ENCODE results near the gene SERF1A. TPM values are rescaled to one million over a fixed set of nuclear protein-coding genes. Genes with fewer than 3 reads are reported as not detected.
"Not testable (repeated sequence)": the region's sequence is repeated elsewhere in the genome, so short reads cannot be mapped to it uniquely, and the experiment has no call there.

Gene SERF1A
- polyA plus RNA-seq (2013, experiment 1 of 2; ENCODE audit: insufficient read length), result 0.83 TPM
- polyA plus RNA-seq (2013, experiment 2 of 2; ENCODE audit: insufficient read length), result 1.1 TPM

DNA sequence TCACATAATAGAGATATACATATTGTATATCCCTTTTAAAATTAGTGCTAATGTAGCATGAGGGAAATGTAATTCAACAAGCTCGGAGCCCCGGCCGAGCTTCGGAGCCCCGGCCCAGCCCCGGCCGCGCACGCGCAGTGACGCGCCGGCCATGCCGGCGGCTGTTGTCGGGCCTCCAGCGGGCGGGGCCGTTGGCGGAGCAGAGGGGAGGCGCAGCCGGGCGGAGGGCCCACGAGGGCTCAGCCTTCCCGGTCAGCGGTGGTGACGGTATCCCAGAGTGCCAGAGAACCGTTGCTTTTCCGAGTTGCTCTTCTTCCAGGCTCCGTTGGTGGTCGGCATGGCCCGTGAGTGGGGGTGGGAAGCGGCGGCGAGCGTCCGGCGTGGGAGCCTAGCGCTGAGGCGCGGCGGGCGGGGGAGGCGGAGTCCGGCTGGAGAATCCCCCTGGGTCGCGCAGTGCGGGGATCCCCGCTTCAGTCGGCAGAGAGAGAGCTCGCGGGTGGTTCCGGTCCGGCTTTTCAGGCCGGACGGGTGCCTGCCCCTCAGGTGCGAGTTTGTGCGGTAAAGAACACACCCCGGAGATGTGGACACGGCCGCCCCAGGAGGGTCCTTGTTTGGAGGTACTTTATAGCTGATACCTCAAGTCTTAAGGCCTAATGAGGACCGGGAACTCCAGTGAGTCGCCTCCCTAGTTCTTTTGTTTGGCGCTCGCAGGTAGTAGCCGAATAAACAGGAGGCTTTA lies at the start of gene SERF1A:
Gene SERF1A (plus strand): TSS at position 137 of the 739 bp plus-strand sequence. CDS start 201 bp downstream, at position 338.
- not testable (repeated sequence) for DNase-seq

DNA sequence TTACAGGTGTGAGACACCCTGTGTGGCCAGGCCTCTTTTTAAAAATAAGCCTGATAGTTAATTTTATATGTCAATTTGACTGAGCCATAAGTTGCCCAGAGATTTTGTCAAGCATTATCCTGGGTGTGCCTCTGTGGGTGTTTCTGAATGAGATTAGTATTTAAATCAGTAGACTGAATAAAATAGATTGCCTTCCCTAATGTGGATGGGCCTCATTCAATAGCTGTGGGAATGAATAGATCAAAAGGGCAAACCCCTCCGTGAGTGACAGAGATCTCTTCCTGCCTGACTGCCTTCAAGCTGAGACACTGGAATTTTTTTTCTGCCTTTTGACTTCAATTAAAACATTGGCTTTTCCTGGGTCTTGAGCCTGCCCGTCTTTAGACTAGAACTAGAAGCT lies 33.7 kb upstream of the SERF1A start:
- not testable (repeated sequence) for DNase-seq

DNA sequence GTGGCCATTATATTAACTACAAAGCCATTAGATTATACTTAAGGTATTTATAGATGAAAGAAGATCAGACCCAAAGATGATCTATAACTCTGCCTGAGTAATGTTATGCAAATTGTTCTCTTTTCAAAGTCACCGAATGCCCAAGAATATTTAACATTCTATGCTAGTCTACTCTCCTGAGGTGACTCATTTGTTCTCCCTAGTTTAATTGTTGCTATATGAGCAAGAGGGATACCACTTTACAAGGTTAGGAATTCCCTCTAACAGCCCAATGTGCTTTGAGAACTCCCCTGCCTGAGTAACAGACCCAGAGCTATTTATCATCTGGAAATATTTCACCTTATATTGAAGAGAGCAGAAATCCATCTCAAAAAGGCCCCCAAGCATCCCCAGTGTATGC lies 29.8 kb upstream of the SERF1A start:
- not testable (repeated sequence) for DNase-seq

DNA sequence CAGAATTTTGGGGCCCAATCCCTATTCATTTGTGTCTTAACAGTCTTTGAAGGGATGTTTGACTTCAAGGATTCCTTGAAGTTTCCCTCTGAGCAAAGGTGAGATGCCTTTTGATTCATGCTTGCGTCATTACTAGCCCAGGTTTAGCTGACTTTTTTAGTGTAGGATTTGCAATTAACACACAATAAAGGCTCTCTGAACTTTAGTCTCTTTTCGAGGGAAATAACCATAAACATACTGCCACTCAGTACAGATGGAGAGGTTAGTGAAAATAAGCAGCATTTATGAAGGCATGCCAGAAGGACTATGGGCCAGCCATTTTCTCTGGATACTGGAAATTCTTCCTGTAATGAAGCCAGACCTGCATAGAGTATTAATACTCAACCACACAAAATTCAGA lies 4.4 kb upstream of the SERF1A start:
- not testable (repeated sequence) for DNase-seq

DNA sequence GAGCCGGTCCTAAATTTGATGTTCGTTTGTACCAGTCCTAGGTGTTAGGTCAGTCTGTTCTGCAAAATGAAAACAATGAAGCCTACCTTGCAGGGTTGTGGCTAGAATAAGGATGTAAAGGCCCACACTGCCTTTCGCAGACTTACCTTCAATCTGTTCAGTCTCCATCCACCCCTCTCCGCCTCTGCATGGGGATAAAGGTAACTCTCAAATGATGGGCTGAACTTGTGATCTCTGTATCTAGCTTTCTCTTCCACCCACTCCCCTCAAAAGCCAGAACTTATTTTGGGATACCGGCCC lies 753 bp downstream of the SERF1A start:
- DNase-seq, result not testable (repeated sequence)

DNA sequence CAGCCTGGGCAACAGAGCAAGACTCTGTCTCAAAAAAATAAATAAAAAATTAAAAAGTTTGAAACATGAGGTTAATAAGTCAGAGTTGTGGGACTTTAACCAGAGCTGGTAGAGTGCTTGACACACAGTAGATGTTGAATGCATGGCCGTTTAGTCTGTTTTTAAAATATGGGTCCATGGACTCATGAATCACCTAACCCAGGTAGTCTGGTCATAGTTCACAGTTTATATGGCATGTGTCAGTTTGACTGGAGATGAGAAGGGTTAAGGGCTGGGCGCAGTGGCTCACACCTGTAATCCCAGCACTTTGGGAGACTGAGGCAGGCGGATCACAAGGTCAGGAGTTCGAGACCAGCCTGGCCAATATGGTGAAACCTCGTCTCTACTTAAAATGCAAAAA lies 6.2 kb downstream of the SERF1A start:
- DNase-seq, result not testable (repeated sequence)

DNA sequence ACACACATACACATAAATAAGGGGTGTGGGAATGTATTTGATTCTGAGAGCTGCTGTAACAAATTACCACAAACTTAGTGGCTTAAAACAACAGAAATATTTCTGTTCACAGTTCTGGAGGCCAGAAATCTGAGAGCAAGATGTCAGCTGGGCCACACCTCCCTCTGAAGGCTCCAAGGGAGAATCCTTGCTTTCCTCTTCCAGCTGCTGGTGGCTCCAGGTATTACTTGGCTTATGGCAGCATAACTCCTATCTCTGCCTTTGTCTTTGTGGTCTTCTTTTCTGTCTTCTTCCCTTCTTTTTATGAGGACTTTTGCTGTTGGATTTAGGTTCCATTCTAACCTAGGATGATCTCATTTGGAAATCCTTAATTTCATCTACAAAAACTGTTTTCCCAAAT lies 16.4 kb downstream of the SERF1A start:
- not testable (repeated sequence) for DNase-seq

DNA sequence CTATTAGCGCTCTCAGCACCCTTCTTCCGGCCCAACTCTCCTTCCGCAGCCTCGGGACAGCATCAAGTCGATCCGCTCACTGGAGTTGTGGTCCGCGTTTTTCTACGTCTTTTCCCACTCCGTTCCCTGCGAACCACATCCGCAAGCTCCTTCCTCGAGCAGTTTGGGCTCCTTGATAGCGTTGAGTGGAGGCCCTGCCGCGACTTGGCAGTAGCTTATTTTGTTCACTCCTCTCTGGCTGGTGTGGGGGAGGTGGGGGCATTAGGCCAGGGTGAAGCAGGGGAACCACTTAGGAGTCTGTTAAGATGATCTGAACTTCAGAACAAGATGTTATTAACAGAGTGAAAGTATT lies 24.7 kb downstream of the SERF1A start:
- not testable (repeated sequence) for DNase-seq

DNA sequence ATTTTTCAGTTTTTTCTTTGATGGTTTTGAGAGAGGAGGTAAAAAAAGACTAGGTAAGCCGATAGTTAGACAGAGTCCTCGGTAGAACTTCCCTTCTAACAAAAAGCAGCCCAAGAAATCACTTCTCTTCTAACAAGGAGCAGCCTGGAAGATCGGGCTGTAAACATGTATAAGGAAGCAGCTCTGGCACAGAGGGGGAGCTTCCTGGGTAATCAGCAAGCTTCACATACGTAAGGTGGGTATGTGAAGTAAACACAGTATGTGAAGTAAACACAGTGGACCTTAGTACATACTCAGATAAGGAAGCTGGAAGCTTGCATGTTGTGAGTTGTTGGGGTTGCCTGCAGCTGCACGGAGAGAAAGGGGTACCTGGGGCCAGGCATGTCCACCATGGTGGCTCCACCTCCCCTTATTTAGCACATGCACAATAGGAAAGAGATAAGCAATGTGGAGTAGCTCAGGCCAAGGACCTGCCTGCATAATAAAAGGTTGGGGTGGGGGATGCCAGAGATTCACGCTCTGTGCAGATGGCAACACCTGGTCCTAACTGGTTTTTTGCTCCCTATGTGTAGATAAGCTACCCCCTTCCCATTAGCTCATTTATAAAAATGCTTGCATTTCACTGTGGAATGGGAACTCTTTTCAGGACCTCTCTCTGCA lies 31.4 kb downstream of the SERF1A start:
- DNase-seq, result not testable (repeated sequence)

DNA sequence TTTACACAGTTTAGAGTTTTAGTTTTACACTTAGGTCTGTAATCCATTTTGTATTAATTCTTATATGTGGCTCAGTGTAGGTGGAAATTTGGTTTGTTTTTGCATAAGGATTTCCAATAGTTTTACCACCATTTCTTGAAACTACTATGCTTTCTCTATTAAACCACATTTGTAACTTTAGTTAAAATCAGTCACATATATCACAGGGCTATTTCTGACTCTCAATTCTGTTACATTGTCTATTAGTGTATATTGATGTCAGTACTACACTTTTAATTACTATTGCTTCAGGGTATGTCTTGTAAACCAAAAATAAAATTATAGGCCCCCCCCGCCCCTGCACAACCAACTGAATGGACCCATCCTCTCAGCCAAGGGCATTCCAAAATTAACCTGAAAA lies 32.1 kb downstream of the SERF1A start:
- not testable (repeated sequence) for DNase-seq

DNA sequence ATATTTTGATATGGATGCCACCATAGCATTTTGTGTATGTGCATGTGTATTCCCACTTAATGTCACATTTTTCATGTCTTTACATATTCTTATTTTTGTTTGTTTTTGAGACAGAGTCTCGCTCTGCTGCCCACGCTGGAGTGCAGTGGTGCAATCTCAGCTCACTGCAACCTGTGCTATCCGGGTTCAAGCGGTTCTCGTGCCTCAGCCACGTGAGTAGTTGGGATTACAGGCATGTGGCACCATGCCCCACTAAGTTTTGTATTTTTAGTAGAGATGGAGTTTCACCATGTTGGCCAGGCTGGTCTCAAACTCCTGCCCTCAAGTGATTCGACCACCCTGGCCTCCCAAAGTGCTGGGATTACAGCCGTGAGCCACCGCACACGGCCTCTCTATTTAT lies 52.6 kb downstream of the SERF1A start:
- DNase-seq, result not testable (repeated sequence)
